G401.6 (cell line): Measurements from ENCODE around the gene CXorf51B.
"Not testable (repeated sequence)": the region's sequence is repeated elsewhere in the genome, so short reads cannot be mapped to it uniquely, and the experiment has no call there.

Experiments
- FAIRE-seq: peaks from 2 replicates; lab custom pipeline; 2012; peaks lifted over from hg19 to GRCh38; lab: Jason Lieb, UNC

CXorf51B gene

GRCh38 chrX:146809471-146809870 is at the start of gene CXorf51B:
Gene CXorf51B (plus strand): TSS chrX:146809771. CDS start chrX:146809792, 21 bp downstream.
- FAIRE-seq: not testable (repeated sequence)

- not testable (repeated sequence) for FAIRE-seq
These were observed 5.1 kb downstream of the CXorf51B start, which contains the start of gene CXorf51A for GRCh38 chrX:146814644-146815043. Gene CXorf51A (minus strand): TSS chrX:146814744. CDS start chrX:146814723, 21 bp downstream.

GRCh38 chrX:146831994-146832393 is 22.4 kb downstream of the CXorf51B start:
- FAIRE-seq: no peak

GRCh38 chrX:146854281-146854680 is 44.7 kb downstream of the CXorf51B start:
- FAIRE-seq: no peak
